Liver (tissue), 9 donors: Measurements from ENCODE around the gene CHRD. TPM values are rescaled to one million over a fixed set of nuclear protein-coding genes. Genes with fewer than 3 reads are reported as not detected.

Source experiments
- DNase-seq: peaks from one replicate; pipeline ENCODE4 v3.0.0-alpha.2; 2017; ENCODE audit warnings: low spot score
- H3K27ac ChIP-seq, 2 donors: one replicate each; pipeline ENCODE4 v1.7.0; 2013; ENCODE audit warnings: inconsistent platforms in 2 of 2, low read length in 2 of 2, control low read depth in 1 of 2, low read depth in 1 of 2, mild to moderate bottlenecking in 1 of 2
- H3K27me3 ChIP-seq, 4 donors: one replicate each; pipeline versions ENCODE4 v1.6.1 to v1.7.0; 2013; ENCODE audit warnings: low read length in 3 of 4, inconsistent platforms in 1 of 4, mild to moderate bottlenecking in 1 of 4, moderate library complexity in 1 of 4; ENCODE audit not compliant: control insufficient read depth in 4 of 4, insufficient read depth in 4 of 4
- H3K36me3 ChIP-seq, 4 donors: one replicate each; pipeline versions ENCODE4 v1.6.1 to v1.7.0; 2013; ENCODE audit warnings: low read length in 3 of 4, mild to moderate bottlenecking in 3 of 4, low read depth in 1 of 4, moderate library complexity in 1 of 4; ENCODE audit not compliant: control insufficient read depth in 4 of 4, insufficient read depth in 3 of 4
- H3K4me1 ChIP-seq, 4 donors: one replicate each; pipeline versions ENCODE4 v1.6.1 to v1.7.0; 2013; ENCODE audit warnings: low read length in 3 of 4, mild to moderate bottlenecking in 3 of 4, moderate library complexity in 1 of 4; ENCODE audit not compliant: control insufficient read depth in 4 of 4, insufficient read depth in 4 of 4
- H3K4me3 ChIP-seq, 3 donors: one replicate each; pipeline versions ENCODE4 v1.6.1 to v1.7.0; 2013; ENCODE audit warnings: low read length in 3 of 3, control low read depth in 1 of 3, low read depth in 1 of 3, mild to moderate bottlenecking in 1 of 3
- H3K9ac ChIP-seq, 2 donors: one replicate each; pipeline ENCODE4 v1.7.0; 2013; ENCODE audit warnings: low read length in 2 of 2, mild to moderate bottlenecking in 2 of 2, moderate library complexity in 2 of 2, control low read depth in 1 of 2, low read depth in 1 of 2
- H3K9me3 ChIP-seq, 4 donors: one replicate each; pipeline versions ENCODE4 v1.6.1 to v1.7.0; 2013; ENCODE audit warnings: low read length in 3 of 4; ENCODE audit not compliant: control insufficient read depth in 4 of 4
- EGR1 ChIP-seq, 2 donors: IDR thresholded peaks; 2 replicates each; pipeline ENCODE4 v1.6.1; 2016 to 2018; ENCODE audit warnings: antibody characterized with exemption in 2 of 2, low read depth in 2 of 2
- FOXA1 ChIP-seq: IDR thresholded peaks from 2 replicates; pipeline ENCODE4 v1.6.1; 2016; ENCODE audit warnings: antibody characterized with exemption
- FOXA2 ChIP-seq: IDR thresholded peaks from 2 replicates; pipeline ENCODE4 v1.6.1; 2016; ENCODE audit warnings: antibody characterized with exemption
- GABPA ChIP-seq, 2 donors: IDR thresholded peaks in 1 of 2; conservative IDR thresholded peaks in 1 of 2; 2 replicates each; pipeline ENCODE4 v1.6.1; 2016; ENCODE audit warnings: antibody characterized with exemption in 2 of 2, mild to moderate bottlenecking in 1 of 2, moderate library complexity in 1 of 2
- HNF4A ChIP-seq, 2 donors: conservative IDR thresholded peaks; 2 replicates each; pipeline ENCODE4 v1.6.1; 2016; ENCODE audit warnings: antibody characterized with exemption in 2 of 2, mild to moderate bottlenecking in 2 of 2
- HNF4G ChIP-seq: IDR thresholded peaks from 2 replicates; pipeline ENCODE4 v1.6.1; 2016; ENCODE audit warnings: antibody characterized with exemption
- JUND ChIP-seq, 2 donors: IDR thresholded peaks; 2 replicates each; pipeline ENCODE4 v1.6.1; 2016; ENCODE audit warnings: antibody characterized with exemption in 2 of 2
- NR2F2 ChIP-seq: IDR thresholded peaks from 2 replicates; pipeline ENCODE4 v1.6.1; 2016; ENCODE audit warnings: antibody characterized with exemption
- RAD21 ChIP-seq, 2 donors: IDR thresholded peaks; 2 replicates each; pipeline ENCODE4 v1.6.1; 2016; ENCODE audit warnings: antibody characterized with exemption in 2 of 2, mild to moderate bottlenecking in 2 of 2
- RXRA ChIP-seq, 2 donors: IDR thresholded peaks; 2 replicates each; pipeline ENCODE4 v1.6.1; 2017 to 2018; ENCODE audit warnings: antibody characterized with exemption in 2 of 2, mild to moderate bottlenecking in 1 of 2
- SP1 ChIP-seq: IDR thresholded peaks from 2 replicates; pipeline ENCODE4 v1.6.1; 2018; ENCODE audit warnings: antibody characterized with exemption, mild to moderate bottlenecking
- TAF1 ChIP-seq: conservative IDR thresholded peaks from 2 replicates; pipeline ENCODE4 v1.6.1; 2016; ENCODE audit warnings: antibody characterized with exemption, mild to moderate bottlenecking
- YY1 ChIP-seq: IDR thresholded peaks from 2 replicates; pipeline ENCODE4 v1.6.1; 2016; ENCODE audit warnings: antibody characterized with exemption, mild to moderate bottlenecking
- WGBS: extraction: QIAGEN DNeasy Blood & Tissue Kit; methylation state at CpG from one replicate; pipeline ENCODE4 v1.1.7; 2013; 5-methylcytosine and 5-hydroxymethylcytosine counted together
- polyA plus RNA-seq, 2 donors: library from polyadenylated mRNA; stranded (reverse) in 1 of 2; unstranded in 1 of 2; fragments of 200-250 nt in 1 of 2; fragments of >200 nt in 1 of 2; fragmentation: Nextera tagmentation in 1 of 2; extraction: Ambion mirVana in 1 of 2; gene quantifications; one replicate each; pipeline versions ENCODE4 v1.2.1 to v1.2.3, GENCODE V29; 2013 to 2015
- total RNA-seq, 2 donors: library from RNA; depleted of rRNA; stranded (reverse); fragments of >200 nt; gene quantifications; one replicate each; pipeline ENCODE4 v1.2.3, GENCODE V29; 2014
- TF ChIP-seq, protein P1 (sequence below): IDR thresholded peaks from 2 replicates; pipeline ENCODE4 v1.6.1; 2016; ENCODE audit warnings: antibody characterized with exemption
- TF ChIP-seq, protein P2 (sequence below): fragments of 150-350 bp; IDR thresholded peaks from 2 replicates; pipeline ENCODE4 v1.5.1; 2017; ENCODE audit warnings: improper control_type of control experiment, low read depth, low read length; ENCODE audit not compliant: missing input control
- TF ChIP-seq, protein P3 (sequence below): IDR thresholded peaks from 2 replicates; pipeline ENCODE4 v1.6.1; 2016; ENCODE audit warnings: antibody characterized with exemption
- donor health status: healthy.
- donor health status: healthy.
- donor health status: healthy.
- donor health status: healthy.
- donor health status: healthy.

CHRD gene
- total and polyA plus RNA-seq, 4 donors = 9.2 to 66.4 (median 34.9) TPM

DNA sequence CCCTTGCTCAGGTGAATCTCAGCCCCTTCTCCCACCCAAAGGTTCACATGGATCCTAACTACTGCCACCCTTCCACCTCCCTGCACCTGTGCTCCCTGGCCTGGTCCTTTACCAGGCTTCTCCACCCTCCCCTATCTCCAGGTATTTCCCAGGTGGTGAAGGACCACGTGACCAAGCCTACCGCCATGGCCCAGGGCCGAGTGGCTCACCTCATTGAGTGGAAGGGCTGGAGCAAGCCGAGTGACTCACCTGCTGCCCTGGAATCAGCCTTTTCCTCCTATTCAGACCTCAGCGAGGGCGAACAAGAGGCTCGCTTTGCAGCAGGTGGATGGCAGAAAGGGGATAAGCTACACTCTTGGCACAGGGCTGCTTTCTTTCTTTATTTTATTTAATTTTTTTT lies 37.9 kb upstream of the CHRD start:
- no peak overlapping the region for H3K27ac ChIP-seq
- DNase-seq = no peak
- peaks cover 0 to 6% (median 2%) of the 10 kb centered on the region in 4 donors for H3K4me1 ChIP-seq
- WGBS = 95% methylated on average over 7 of the region's 7 CpGs
- TF ChIP-seq HNF4A (conservative IDR thresholded peaks at IDR 0.05) (no peak), HNF4G (no peak)
- TF ChIP-seq, protein P1, sequence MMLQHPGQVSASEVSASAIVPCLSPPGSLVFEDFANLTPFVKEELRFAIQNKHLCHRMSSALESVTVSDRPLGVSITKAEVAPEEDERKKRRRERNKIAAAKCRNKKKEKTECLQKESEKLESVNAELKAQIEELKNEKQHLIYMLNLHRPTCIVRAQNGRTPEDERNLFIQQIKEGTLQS = no peak
- H3K4me3 ChIP-seq = no peak overlapping the region
- H3K9me3 ChIP-seq = no peaks in the 10 kb centered on the region
- H3K9ac ChIP-seq = no peak overlapping the region
- H3K27me3 ChIP-seq = no peaks in the 10 kb centered on the region
- H3K36me3 ChIP-seq = peaks cover 0 to 18% (median 5%) of the 10 kb centered on the region in 4 donors

DNA sequence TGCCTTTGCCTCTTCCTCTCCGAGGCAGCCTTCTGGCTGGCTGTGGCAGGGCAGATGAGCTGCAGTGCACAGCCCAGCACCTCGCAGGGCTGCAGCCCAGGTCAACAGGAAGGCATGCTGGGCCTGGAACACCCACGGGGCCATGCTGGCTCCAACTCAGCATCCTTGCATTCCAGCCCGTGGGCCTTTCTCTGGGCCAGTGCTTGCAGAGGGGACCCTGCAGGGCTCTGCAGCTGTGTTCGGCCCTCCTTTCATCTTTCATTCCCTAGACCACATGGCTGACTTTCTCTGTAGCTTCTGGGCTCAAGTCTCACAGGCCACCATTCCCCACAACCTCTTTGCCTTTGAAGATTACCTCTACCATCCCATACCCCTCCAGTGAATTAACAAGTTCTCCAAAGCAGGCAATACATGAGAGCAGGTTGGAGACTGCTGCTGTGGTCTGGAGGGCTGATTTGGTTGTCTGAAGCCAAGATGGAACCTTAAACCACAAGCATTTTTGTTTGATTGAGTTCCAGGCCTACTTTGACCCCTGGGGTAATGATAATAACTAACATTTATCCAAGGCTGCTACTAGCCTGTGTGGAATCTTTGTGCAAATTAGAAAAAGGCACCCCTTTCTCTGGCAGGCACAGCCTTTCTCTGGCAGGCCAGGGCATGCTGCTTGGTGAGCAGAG lies 36.5 kb upstream of the CHRD start:
- Histone ChIP-seq H3K27ac (no peak overlapping the region), H3K9ac (no peak overlapping the region), H3K4me1 (no peaks in the 10 kb centered on the region), H3K27me3 (no peaks in the 10 kb centered on the region), H3K4me3 (no peak overlapping the region), H3K36me3 (peaks cover 2 to 18% (median 5%) of the 10 kb centered on the region in 4 donors), H3K9me3 (no peaks in the 10 kb centered on the region)
- no peak for TF ChIP-seq HNF4G
- no peak for TF ChIP-seq NR2F2
- no peak for TF ChIP-seq SP1
- no peak for TF ChIP-seq FOXA2
- TF ChIP-seq, protein P2, sequence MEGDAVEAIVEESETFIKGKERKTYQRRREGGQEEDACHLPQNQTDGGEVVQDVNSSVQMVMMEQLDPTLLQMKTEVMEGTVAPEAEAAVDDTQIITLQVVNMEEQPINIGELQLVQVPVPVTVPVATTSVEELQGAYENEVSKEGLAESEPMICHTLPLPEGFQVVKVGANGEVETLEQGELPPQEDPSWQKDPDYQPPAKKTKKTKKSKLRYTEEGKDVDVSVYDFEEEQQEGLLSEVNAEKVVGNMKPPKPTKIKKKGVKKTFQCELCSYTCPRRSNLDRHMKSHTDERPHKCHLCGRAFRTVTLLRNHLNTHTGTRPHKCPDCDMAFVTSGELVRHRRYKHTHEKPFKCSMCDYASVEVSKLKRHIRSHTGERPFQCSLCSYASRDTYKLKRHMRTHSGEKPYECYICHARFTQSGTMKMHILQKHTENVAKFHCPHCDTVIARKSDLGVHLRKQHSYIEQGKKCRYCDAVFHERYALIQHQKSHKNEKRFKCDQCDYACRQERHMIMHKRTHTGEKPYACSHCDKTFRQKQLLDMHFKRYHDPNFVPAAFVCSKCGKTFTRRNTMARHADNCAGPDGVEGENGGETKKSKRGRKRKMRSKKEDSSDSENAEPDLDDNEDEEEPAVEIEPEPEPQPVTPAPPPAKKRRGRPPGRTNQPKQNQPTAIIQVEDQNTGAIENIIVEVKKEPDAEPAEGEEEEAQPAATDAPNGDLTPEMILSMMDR = no peak
- TF ChIP-seq TAF1 = no peak
- TF ChIP-seq, protein P3, sequence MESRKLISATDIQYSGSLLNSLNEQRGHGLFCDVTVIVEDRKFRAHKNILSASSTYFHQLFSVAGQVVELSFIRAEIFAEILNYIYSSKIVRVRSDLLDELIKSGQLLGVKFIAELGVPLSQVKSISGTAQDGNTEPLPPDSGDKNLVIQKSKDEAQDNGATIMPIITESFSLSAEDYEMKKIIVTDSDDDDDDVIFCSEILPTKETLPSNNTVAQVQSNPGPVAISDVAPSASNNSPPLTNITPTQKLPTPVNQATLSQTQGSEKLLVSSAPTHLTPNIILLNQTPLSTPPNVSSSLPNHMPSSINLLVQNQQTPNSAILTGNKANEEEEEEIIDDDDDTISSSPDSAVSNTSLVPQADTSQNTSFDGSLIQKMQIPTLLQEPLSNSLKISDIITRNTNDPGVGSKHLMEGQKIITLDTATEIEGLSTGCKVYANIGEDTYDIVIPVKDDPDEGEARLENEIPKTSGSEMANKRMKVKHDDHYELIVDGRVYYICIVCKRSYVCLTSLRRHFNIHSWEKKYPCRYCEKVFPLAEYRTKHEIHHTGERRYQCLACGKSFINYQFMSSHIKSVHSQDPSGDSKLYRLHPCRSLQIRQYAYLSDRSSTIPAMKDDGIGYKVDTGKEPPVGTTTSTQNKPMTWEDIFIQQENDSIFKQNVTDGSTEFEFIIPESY = no peak
- TF ChIP-seq GABPA (IDR thresholded peaks at IDR 0.05 in 1 of 2, conservative IDR thresholded peaks at IDR 0.05 in 1 of 2) = no peak
- 90% methylated on average over 5 of the region's 5 CpGs for WGBS
- no peak for DNase-seq

DNA sequence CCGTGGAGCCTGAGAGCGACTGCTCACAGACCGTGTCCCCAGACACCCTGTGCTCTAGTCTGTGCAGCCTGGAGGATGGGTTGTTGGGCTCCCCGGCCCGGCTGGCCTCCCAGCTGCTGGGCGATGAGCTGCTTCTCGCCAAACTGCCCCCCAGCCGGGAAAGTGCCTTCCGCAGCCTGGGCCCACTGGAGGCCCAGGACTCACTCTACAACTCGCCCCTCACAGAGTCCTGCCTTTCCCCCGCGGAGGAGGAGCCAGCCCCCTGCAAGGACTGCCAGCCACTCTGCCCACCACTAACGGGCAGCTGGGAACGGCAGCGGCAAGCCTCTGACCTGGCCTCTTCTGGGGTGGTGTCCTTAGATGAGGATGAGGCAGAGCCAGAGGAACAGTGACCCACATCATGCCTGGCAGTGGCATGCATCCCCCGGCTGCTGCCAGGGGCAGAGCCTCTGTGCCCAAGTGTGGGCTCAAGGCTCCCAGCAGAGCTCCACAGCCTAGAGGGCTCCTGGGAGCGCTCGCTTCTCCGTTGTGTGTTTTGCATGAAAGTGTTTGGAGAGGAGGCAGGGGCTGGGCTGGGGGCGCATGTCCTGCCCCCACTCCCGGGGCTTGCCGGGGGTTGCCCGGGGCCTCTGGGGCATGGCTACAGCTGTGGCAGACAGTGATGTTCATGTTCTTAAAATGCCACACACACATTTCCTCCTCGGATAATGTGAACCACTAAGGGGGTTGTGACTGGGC lies 35.1 kb upstream of the CHRD start:
- WGBS = 94% methylated on average over 24 of the region's 24 CpGs
- H3K27me3 ChIP-seq = no peaks in the 10 kb centered on the region
- H3K9me3 ChIP-seq = no peaks in the 10 kb centered on the region
- H3K27ac ChIP-seq = no peak overlapping the region
- no peaks in the 10 kb centered on the region for H3K4me1 ChIP-seq
- no peak for DNase-seq
- H3K9ac ChIP-seq = no peak overlapping the region
- H3K4me3 ChIP-seq = no peak overlapping the region
- H3K36me3 ChIP-seq = peaks cover 2 to 18% (median 5%) of the 10 kb centered on the region in 4 donors
- TF ChIP-seq JUND (IDR thresholded peaks at IDR 0.05) (no peak), SP1 (no peak), FOXA2 (no peak), RAD21 (IDR thresholded peaks at IDR 0.05) (no peak), RXRA (IDR thresholded peaks at IDR 0.05) (no peak), FOXA1 (no peak), NR2F2 (no peak), HNF4G (no peak), GABPA (IDR thresholded peaks at IDR 0.05 in 1 of 2, conservative IDR thresholded peaks at IDR 0.05 in 1 of 2) (no peak), EGR1 (IDR thresholded peaks at IDR 0.05; ENCODE audit: low read depth in 2 of 2) (no peak), YY1 (no peak), HNF4A (conservative IDR thresholded peaks at IDR 0.05) (no peak)
- TF ChIP-seq, protein P1 = no peak
- TF ChIP-seq, protein P2 = no peak
